CD4-positive, alpha-beta T cell treated with Interleukin-17A for 4 hours (primary cell): ENCODE results near the gene ITGAX.

Experiments
- DNase-seq: peaks from one replicate; pipeline ENCODE4 v3.0.0-alpha.2; 2020; ENCODE audit warnings: mixed read lengths

ITGAX gene

DNA sequence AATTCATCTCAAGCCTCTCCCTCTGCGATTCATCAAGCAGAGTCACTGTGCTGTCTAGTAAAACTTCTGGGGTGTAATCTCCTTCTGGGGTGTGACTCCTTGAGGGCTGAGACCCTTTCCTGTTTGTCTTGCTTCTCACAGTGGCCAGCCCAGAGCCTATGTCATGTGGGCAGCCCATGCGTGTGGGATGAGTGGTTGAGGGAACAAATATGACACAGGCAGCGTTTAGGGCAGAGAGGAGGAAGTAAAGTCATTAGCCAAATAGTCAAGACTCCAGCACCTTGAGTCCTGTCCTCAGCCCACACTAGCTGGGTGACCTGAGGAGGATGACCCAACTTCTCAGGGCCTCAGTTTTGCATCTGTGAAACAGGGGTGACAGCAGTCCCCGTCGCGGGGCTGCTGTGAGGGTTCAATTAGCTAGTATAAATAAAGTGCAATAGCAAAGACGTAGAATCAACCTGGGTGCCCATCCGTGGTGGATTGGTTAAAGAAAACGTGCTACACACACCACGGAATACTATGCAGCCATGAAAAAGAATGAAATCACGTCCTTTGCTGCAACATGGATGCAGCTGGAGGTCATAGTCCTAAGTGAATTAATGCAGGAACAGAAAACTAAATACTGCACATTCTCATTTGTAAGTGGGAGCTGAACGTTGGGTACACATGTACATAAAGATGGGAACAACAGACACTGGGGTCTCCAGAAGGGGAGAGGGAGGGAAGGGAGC is 4.5 kb upstream of the ITGAX start:
- DNase-seq = no peak

DNA sequence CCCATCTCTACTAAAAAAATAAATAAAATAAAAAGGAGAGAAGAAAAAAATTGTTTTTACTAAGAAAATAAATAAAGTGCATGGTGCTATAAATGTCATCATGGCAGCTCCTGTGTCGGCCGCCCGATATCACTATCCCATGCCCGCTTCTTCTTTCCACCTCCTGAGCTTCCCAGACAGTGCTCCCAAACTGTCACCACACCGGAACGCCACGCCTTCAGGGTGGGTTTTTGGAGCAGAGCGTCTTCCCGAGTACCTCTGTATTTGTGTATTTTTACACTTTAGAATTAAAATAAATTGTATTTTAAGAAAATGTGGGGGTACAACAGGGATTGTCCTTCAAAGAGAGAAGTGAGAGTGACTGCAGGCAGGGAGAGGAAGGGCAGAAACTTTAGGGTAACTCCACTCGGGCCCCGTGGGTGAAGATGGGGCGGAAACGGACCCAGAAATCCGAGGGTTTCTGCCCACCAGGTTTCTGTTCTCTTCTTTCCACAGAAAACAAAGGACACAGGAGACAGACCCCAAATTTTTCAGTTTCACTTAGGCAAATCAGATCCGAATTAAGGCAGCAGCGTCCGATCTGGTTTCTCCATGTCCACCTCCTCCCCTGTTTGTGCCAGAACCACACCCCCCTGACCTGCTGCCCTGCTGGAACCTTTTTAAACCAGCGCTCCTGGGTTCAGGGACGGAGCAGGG is 3.6 kb upstream of the ITGAX start:
- no peak for DNase-seq

DNA sequence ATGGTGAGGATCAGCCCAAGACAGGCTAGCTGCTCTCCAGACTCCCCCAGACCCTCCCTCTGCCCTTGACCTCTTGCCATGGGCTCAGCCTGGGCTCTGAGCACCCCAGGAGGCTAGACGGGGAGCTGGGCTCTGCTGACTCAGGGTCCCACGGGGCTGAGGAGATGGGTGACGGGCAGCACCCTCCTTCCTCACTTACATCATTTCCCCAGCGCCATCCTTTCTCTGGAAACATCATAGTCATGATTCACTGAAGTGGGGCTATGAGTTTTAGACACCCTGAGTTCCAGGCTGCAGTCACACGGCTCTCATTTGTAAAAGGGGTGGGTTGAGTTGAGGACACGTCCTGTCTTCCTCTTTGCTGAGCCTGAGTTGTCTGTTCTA is 3.0 kb upstream of the ITGAX start:
- DNase-seq = no peak

DNA sequence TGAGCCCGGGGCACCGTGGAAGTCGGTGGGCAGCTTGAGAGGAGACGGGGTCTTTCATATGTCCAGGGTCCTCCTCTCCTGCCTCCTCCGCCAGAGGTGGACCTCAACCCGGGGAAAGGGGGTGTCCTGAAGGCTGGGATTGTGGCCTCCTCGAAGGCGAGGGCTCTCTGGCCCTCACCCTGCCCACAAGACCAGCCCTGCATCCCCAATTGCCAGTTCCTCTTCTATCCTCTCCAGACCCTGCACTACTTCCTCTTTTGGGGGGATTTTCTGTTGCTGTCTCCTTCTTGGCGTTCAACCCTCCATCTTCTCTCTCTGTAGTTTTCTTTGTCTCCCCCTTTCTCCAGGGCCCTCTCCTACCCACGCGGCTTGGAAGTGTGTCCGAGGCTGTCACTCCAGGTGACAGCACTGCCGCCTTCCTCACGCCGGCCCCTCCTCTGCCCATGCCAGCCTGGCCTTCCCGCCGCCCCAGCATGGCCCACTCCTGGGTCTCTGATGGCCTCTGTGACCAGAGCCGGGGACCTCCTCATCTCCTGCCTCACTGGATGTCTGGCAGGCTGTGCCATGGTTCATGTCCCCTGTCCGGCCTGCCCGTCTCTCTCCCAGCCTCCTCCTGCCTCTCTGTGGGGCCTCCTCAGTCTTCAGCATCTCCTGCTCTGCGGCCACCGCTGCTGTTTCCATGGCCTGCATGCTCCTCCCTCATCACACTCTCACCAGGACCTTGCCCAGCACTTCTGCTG is 2.4 kb upstream of the ITGAX start:
- no peak for DNase-seq

DNA sequence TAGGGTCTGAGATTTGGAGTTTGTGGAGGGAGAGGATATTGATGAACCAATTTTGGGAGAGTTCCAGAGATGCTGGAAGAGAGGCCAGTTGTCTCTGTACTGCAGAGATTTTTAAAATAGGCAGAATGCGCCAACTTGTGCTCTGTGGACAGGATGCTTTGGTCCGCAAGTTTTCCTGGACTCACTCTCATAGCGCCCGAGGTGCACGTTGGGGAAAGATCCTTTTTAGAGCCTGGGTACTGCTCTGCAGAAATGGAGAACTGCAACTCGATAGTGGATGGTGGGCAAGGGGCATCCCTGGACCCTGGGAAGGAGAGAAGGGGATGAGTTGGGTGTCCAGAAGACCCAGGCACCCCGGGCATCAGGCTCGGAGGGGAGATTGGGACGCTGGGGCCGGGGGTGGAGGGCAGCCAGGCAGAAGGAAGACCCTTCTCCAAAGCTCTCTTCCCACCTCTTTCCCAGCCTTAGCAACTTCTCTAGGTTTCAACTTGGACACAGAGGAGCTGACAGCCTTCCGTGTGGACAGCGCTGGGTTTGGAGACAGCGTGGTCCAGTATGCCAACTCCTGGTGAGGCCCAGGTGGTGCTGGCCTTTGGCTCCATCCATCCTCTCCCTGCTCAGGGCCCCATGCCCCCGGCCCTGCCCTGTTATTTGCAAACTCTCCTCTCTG is 590 bp downstream of the ITGAX start:
- DNase-seq = no peak

DNA sequence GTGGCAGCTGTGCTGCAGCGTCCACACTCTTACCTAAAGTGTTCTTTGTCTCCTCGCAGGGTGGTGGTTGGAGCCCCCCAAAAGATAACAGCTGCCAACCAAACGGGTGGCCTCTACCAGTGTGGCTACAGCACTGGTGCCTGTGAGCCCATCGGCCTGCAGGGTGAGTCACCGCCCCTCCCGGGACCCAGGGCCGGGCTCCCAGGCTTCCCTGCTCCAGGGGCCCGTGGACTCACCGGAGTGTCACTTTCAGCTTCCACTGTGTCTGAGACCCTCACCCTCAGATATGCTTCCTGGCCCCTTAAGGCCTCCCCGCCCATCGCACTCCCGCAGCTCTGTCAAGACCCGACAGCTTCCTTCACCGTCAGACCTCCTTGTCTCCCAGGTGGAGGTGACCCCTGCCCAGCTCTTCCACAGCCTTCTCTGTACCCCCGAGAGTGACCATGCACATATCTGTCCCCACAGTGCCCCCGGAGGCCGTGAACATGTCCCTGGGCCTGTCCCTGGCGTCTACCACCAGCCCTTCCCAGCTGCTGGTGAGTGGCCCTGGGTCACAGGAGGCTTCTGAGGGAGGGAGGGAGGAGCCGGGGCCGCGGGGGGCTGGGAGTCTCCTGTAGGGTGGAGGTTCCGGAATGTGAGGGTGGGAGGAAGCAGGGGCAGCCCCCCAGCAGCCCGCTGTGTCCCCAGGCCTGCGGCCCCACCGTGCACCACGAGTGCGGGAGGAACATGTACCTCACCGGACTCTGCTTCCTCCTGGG is 1.8 kb downstream of the ITGAX start:
- DNase-seq = no peak

DNA sequence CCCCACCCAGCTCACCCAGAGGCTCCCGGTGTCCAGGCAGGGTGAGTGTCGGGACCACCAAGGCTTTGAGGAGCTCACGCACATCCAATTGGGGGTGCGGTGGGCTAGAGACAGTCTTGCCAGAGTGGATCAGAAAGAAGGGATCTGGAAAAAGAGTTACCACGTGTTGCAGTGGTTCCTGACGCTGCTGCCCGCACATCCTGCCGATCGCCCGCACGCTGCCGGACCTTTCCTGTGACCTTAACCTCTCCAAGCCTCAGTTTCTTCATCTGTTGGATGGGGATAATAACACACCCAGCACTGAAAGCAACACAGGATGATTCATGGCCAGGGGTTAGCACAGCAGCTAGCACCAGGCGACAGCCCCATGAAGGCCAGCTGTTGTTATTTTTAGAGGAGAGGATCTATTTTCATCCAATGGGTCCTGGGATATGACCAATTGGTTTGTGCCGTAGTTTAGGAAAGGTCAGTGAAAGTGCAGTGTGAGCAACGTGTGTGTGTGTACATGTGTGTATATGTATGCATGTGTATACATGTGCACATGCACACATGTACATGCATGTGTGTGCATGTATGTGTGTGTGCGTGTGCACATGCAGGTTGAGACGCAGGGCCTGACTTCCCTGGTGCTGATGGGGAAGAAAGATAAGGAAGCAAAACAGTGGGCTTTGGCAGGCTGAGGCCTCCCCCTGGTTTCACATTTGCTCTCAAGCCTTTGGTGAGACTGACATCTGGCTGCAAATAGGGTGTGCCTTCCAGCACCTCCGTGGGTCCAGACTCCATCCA is 2.5 kb downstream of the ITGAX start:
- no peak for DNase-seq

DNA sequence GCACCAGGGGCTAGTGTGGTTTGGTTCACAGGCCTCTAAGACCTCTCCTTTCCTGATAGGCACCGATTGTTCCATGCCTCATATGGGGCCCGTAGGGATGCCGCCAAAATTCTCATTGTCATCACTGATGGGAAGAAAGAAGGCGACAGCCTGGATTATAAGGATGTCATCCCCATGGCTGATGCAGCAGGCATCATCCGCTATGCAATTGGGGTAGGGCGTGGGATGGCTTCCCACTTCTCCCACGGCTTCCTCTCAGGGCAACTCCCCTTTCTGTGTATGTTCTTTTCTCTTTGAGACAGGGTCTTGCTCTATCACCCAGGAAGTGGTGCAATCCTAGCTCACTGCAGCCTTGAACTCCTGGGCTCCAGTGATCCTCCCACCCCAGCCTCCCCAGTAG is 5.3 kb downstream of the ITGAX start:
- DNase-seq = no peak

DNA sequence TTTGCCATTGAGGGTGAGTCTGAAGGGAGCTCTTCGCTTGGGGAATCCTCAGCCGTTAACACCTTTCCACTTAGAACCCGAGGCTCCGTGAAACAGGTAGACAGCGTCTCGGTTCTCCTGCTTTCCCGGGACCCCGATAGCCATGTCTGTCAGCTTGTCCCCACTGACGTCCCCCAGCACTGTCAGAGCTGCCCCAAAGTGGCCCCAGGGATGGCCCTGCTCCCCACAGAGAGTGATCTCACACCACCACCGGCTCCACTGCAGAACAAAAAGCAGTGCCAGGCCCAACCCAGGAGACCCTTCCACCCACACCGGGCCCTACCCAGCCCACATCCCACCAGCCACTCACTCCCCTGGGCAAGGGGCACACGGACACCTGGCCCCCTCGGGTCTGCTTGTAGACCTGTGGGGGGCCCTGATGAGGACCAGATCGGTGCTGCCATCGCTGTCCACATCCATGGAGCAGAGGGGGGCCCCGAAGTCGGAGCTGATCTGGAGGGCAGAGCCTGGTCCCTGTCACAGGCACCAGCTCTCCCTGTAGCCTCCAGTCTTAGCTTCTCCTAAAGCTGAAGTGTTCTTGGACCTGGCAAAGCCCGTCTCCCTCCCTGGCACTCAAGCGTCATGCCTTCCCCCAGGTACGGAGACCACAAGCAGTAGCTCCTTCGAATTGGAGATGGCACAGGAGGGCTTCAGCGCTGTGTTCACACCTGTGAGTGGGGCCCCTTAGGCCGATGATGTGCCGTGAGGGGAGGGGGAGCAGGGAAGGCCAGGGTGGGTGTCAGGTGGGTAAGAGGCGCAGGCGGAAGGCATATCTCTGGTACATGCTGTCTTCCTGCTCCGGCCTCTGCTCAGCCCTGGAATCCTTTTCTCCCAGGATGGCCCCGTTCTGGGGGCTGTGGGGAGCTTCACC is 6.5 kb downstream of the ITGAX start:
- no peak for DNase-seq

DNA sequence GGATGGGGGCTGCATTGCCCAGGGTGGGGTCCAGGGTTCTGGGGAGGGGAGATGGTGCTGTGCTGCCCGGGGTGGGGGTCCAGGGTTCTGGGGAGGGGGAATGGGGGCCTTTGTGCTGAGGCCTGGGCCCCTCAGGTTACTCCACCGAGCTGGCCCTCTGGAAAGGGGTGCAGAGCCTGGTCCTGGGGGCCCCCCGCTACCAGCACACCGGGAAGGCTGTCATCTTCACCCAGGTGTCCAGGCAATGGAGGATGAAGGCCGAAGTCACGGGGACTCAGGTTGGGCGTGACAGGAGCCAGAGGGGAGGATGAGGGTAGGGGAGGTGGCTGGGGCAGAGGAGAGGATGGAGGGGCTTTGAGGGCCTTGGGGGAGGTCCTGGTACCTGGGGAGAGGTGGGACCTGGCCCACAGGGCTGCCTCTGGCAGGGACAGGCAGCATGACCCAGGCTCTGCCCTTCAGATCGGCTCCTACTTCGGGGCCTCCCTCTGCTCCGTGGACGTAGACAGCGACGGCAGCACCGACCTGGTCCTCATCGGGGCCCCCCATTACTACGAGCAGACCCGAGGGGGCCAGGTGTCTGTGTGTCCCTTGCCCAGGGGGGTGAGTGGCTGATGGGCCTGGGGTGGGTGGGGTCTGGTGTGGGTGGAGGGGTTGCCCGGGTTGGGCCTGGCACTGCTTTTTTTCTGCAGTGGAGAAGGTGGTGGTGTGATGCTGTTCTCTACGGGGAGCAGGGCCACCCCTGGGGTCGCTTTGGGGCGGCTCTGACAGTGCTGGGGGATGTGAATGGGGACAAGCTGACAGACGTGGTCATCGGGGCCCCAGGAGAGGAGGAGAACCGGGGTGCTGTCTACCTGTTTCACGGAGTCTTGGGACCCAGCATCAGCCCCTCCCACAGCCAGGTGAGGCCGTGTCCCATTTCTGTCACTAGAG is 7.8 kb downstream of the ITGAX start:
- no peak for DNase-seq

DNA sequence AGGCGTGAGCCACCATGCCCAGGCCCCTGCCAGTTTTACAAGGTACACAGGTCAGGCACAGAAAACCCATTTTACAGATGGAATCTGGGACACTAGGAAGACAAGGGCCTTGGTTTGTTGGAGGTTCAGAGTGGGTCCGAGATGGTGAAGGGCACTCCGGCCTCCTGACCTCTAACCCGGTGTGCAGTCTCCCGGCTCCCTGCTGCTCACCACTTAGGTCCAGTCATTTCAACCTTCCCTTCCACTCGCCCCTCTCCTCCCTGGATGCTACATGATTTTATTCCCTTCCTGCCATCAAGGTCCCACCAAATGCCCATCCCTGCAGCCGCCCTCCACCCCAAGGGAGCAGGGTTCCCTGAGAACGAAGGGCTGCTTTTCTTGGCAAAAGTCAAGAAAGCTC is 8.7 kb downstream of the ITGAX start:
- DNase-seq = no peak

DNA sequence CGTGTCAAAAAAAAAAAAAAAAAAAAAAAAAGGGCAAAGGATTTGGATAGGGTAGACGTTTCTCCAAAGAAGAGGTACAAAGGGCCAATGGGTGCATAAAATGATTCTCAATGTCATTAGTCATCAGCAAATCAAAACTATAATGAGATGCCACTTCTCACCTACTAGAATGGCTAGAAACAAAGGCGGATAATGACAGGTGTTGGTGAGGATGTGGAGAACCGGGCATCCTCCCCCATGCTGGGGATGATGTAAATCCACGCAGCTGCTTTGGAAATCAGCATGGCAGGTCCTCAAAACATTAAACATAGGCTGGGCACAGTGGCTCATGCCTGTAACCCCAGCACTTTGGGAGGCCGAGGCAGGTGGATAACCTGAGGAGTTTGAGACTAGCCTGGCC is 9.4 kb downstream of the ITGAX start:
- DNase-seq = no peak

DNA sequence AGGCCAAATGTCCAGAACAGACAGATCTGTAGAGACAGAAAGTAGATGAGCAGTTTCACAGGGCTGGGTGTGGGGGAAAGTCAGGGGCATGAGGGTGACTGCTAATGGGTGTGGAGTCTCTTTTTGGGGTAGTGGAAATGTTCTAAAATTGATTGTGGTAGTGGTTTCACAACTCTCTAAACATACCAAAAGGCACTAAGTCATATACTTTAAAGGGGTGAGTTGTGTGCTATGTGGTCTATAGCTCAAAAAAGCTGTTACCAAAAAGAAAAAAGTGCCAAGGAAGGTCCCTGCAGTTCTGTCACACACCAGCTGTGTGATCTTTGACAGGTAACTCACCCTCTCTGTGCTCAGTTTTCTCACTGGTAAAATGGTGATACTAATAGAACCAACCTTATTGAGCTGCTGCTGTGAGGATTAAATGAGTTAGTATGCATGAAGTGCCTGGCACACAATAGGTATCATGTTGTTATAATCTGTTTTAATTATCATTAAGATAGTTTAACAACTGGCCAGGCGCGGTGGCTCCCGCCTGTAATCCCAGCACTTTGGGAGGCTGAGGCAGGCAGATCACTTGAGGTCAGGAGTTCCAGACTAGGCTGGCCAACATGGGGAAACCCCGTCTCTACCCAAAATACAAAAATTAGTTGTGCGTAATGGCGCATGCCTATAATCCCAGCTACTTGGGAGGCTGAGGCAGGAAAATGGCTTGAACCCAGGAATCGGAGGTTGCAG is 10.3 kb downstream of the ITGAX start:
- no peak for DNase-seq

DNA sequence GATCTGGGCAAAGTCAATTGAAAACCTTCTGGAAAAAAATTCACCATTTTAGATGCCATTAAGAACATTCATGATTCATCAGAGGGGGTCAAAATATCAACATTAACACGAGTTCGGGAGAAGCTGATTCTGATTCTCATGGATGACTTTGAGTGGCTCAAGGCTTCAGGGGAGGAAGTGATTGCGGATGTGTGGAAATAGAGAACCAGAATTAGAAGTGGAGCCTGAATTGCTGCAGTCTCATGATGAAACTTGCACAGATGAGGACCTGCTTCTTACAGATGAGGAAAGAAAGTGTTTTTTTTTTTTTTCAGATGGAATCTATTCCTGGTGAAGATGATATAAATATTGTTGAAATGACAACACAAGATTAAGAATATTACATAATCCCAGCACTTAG is 12.9 kb downstream of the ITGAX start:
- no peak for DNase-seq

DNA sequence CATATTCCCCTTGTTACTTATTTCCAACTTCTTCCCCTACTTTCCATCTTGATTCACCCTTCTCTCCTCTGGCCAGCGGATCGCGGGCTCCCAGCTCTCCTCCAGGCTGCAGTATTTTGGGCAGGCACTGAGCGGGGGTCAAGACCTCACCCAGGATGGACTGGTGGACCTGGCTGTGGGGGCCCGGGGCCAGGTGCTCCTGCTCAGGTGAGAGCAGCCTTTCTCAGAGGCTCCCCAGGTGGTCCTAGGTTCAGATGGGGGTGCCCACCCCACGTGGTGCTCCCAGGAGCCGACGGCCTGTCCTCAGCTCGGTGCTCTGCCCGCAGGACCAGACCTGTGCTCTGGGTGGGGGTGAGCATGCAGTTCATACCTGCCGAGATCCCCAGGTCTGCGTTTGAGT is 16.0 kb downstream of the ITGAX start:
- DNase-seq = no peak

DNA sequence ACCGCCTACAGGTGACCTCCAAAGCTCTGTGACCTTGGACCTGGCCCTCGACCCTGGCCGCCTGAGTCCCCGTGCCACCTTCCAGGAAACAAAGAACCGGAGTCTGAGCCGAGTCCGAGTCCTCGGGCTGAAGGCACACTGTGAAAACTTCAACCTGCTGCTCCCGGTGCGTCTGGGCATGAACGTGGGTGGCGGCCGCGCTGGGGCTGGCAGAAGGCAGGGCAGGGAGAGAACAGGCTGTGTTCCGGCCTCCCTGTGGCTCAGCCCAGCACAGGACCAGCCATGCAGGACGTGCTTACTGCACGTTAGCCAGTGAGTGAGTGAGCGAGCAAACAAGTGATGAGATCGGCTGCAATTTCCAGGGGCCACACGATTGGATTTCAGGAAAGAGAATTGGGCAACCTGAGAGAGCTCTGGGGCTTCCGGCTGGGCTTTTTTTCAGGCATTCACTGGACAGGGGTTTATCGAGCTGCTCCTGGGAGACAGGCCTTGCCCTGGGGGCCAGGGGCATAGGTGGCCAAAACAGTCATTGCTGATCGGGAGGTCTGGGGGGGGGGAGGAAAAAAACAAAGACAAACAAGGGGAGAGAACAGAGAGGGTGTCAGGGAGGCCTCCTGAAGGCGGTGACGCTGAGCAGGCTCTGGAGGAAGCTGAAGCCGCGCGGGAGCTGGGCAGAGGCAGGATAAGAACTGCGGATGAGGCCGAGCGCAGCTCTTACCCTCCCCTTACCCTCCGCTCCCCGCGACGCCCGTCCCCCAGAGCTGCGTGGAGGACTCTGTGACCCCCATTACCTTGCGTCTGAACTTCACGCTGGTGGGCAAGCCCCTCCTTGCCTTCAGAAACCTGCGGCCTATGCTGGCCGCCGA is 16.9 kb downstream of the ITGAX start:
- DNase-seq = no peak

DNA sequence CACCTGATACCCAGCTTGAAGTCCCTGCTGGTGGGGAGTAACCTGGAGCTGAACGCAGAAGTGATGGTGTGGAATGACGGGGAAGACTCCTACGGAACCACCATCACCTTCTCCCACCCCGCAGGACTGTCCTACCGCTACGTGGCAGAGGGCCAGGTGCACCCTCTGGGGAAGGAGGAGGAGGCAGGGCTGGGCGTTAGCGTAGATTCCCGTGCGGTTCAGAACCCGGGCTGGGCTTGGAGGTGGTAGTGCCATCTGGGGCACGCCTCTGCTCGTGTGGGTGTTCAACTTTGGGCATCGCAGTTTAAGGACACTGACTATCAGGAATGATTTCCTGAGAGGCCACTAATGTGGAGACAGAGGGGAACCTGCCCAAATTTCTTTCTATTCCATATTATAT is 18.3 kb downstream of the ITGAX start:
- DNase-seq = no peak

DNA sequence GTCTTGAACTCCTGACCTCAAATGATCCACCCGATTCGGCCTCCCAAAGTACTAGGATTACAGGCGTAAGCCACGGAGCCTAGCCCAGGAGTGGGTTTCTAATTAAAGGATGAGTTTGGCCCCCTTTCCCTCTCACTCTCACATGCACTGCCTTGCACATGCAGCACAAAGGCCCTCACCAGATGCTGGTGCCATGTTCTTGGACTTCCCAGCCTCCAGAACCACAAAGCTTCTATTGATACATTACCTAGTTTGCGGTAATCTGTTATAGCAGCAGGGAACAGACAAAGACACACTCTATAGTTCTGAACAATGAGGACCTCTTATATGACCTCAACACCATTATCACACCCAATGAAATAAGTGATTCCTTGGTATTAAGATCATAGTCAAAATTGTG is 20.3 kb downstream of the ITGAX start:
- DNase-seq = no peak
